GM10847 (cell line): ENCODE data around the gene CBLB.

Experiments used
- POLR2A ChIP-seq: IDR thresholded peaks from 2 replicates; pipeline ENCODE4 v1.6.1; 2011; ENCODE audit not compliant: insufficient read length; ENCODE audit errors: extremely low read depth

Gene CBLB

GRCh38 chr3:105837947-105838346 lies 30.9 kb downstream of the CBLB start:
- no peak for TF ChIP-seq POLR2A

- TF ChIP-seq POLR2A: no peak
These were observed 31.6 kb downstream of the CBLB start for GRCh38 chr3:105837143-105837740.

- no peak for TF ChIP-seq POLR2A
These were observed 32.3 kb downstream of the CBLB start for GRCh38 chr3:105836533-105836932.

- no peak for TF ChIP-seq POLR2A
These were observed 33.2 kb downstream of the CBLB start for GRCh38 chr3:105835606-105836005.

- TF ChIP-seq POLR2A: no peak
These were observed 34.0 kb downstream of the CBLB start for GRCh38 chr3:105834768-105835167.

- no peak for TF ChIP-seq POLR2A
These were observed 36.2 kb downstream of the CBLB start for GRCh38 chr3:105832644-105833043.

- TF ChIP-seq POLR2A: no peak
These were observed 38.0 kb downstream of the CBLB start for GRCh38 chr3:105830836-105831235.

GRCh38 chr3:105829871-105830622 lies 38.8 kb downstream of the CBLB start:
- TF ChIP-seq POLR2A: no peak

- TF ChIP-seq POLR2A: no peak
These were observed 39.6 kb downstream of the CBLB start for GRCh38 chr3:105829229-105829628.

GRCh38 chr3:105828703-105829102 lies 40.1 kb downstream of the CBLB start:
- no peak for TF ChIP-seq POLR2A

- TF ChIP-seq POLR2A: no peak
These were observed 40.9 kb downstream of the CBLB start for GRCh38 chr3:105827959-105828358.

- no peak for TF ChIP-seq POLR2A
These were observed 41.8 kb downstream of the CBLB start for GRCh38 chr3:105826778-105827634.

- TF ChIP-seq POLR2A: no peak
These were observed 44.7 kb downstream of the CBLB start for GRCh38 chr3:105824129-105824528.

- TF ChIP-seq POLR2A: no peak
These were observed 45.5 kb downstream of the CBLB start for GRCh38 chr3:105823149-105823867.
